H9 (cell line): Measurements from ENCODE around the gene RAD54L. TPM values are rescaled to one million over a fixed set of nuclear protein-coding genes. Genes with fewer than 3 reads are reported as not detected.

Experiments
- DNase-seq: peaks from one replicate; pipeline ENCODE4 v3.0.0-alpha.2; 2017
- H2AFZ ChIP-seq: one replicate; pipeline ENCODE4 v1.6.1; 2013; ENCODE audit warnings: mild to moderate bottlenecking, low read length, control low read depth, moderate library complexity
- H2AK5ac ChIP-seq: 2 replicates; pipeline ENCODE4 v1.6.1; 2013; ENCODE audit warnings: low read length, control low read depth, mixed read lengths; ENCODE audit not compliant: insufficient read length
- H2BK120ac ChIP-seq: one replicate; pipeline ENCODE4 v1.6.1; 2013; ENCODE audit warnings: low read depth, mild to moderate bottlenecking, low read length, control low read depth, inconsistent platforms; ENCODE audit not compliant: poor library complexity, severe bottlenecking
- H2BK12ac ChIP-seq: 2 replicates; pipeline ENCODE4 v1.6.1; 2013; ENCODE audit warnings: low read length, control low read depth, mixed read lengths, low read depth; ENCODE audit not compliant: insufficient read length
- H2BK15ac ChIP-seq: 2 replicates; pipeline ENCODE4 v1.6.1; 2013; ENCODE audit warnings: low read depth, low read length, control low read depth
- H2BK20ac ChIP-seq: one replicate; pipeline ENCODE4 v1.6.1; 2013; ENCODE audit warnings: low read depth, mild to moderate bottlenecking, low read length, control low read depth, inconsistent platforms; ENCODE audit not compliant: poor library complexity, severe bottlenecking
- H2BK5ac ChIP-seq: 2 replicates; pipeline ENCODE4 v1.6.1; 2013; ENCODE audit warnings: low read length, control low read depth, mixed read lengths; ENCODE audit not compliant: insufficient read length
- H3K14ac ChIP-seq: 2 replicates; pipeline ENCODE4 v1.6.1; 2013; ENCODE audit warnings: low read length, control low read depth; ENCODE audit not compliant: insufficient read depth
- H3K18ac ChIP-seq: 2 replicates; pipeline ENCODE4 v1.6.1; 2013; ENCODE audit warnings: low read depth, mild to moderate bottlenecking, mixed read lengths, low read length, control low read depth; ENCODE audit not compliant: insufficient read length
- H3K23ac ChIP-seq: 2 replicates; pipeline ENCODE4 v1.6.1; 2013; ENCODE audit warnings: low read length, control low read depth, mixed read lengths, low read depth; ENCODE audit not compliant: insufficient read length
- H3K23me2 ChIP-seq: 2 replicates; pipeline ENCODE4 v1.6.1; 2013; ENCODE audit warnings: low read depth, mild to moderate bottlenecking, mixed read lengths, low read length, control low read depth; ENCODE audit not compliant: insufficient read length, poor library complexity, severe bottlenecking
- H3K27ac ChIP-seq: 2 replicates; pipeline ENCODE4 v1.5.1; 2013; ENCODE audit warnings: low read length, control low read depth, mixed read lengths, low read depth; ENCODE audit not compliant: insufficient read length
- H3K27me3 ChIP-seq: 2 replicates; pipeline ENCODE4 v1.6.1; 2013; ENCODE audit warnings: low read length, control low read depth, inconsistent platforms; ENCODE audit not compliant: insufficient read depth
- H3K4ac ChIP-seq: 2 replicates; pipeline ENCODE4 v1.6.1; 2013; ENCODE audit warnings: low read depth, mild to moderate bottlenecking, control low read depth, inconsistent platforms, low read length, moderate library complexity
- H3K4me1 ChIP-seq: 2 replicates; pipeline ENCODE4 v1.6.1; 2013; ENCODE audit warnings: low read length, control low read depth, inconsistent platforms; ENCODE audit not compliant: insufficient read depth
- H3K4me2 ChIP-seq: 2 replicates; pipeline ENCODE4 v1.6.1; 2013; ENCODE audit warnings: low read length, control low read depth, mixed read lengths; ENCODE audit not compliant: insufficient read length, insufficient read depth
- H3K56ac ChIP-seq: 2 replicates; pipeline ENCODE4 v1.6.1; 2013; ENCODE audit warnings: low read depth, mild to moderate bottlenecking, mixed read lengths, low read length, control low read depth; ENCODE audit not compliant: insufficient read length
- H3K79me1 ChIP-seq: 2 replicates; pipeline ENCODE4 v1.6.1; 2013; ENCODE audit warnings: low read depth, mild to moderate bottlenecking, moderate library complexity, low read length, control low read depth, inconsistent platforms; ENCODE audit not compliant: insufficient read depth, poor library complexity, severe bottlenecking
- H3K79me2 ChIP-seq: 2 replicates; pipeline ENCODE4 v1.6.1; 2013; ENCODE audit warnings: low read length, control low read depth, inconsistent platforms; ENCODE audit not compliant: insufficient read depth
- H3K9ac ChIP-seq: 2 replicates; pipeline ENCODE4 v1.6.1; 2013; ENCODE audit warnings: low read length, control low read depth, mixed read lengths; ENCODE audit not compliant: insufficient read length; ENCODE audit errors: extremely low read depth
- H3K9me3 ChIP-seq: one replicate; pipeline ENCODE4 v1.6.1; 2013; ENCODE audit warnings: low read depth, low read length, inconsistent platforms; ENCODE audit not compliant: control insufficient read depth
- H3T11ph ChIP-seq: one replicate; pipeline ENCODE4 v1.6.1; 2013; ENCODE audit warnings: mild to moderate bottlenecking, low read length, control low read depth, inconsistent platforms
- H4K20me1 ChIP-seq: one replicate; pipeline ENCODE4 v1.6.1; 2013; ENCODE audit not compliant: control insufficient read depth, insufficient read length, insufficient read depth
- H4K5ac ChIP-seq: 2 replicates; pipeline ENCODE4 v1.6.1; 2013; ENCODE audit warnings: low read depth, mild to moderate bottlenecking, mixed read lengths, low read length, control low read depth; ENCODE audit not compliant: insufficient read length
- H4K8ac ChIP-seq: replicated peaks from 2 replicates; pipeline ENCODE4 v1.6.1; 2013; ENCODE audit warnings: low read length, control low read depth, mixed read lengths, low read depth; ENCODE audit not compliant: insufficient read length
- H4K91ac ChIP-seq: 2 replicates; pipeline ENCODE4 v1.6.1; 2013; ENCODE audit warnings: low read depth, mild to moderate bottlenecking, moderate library complexity, mixed read lengths, low read length, control low read depth; ENCODE audit not compliant: insufficient read length
- H3K27ac Mint-ChIP-seq, 3 experiments: 2 replicates in 2 of 3; 3 replicates in 1 of 3; pipeline ENCODE4 v1.8.0; 2020 to 2021; ENCODE audit warnings: mixed read lengths in 3 of 3, mild to moderate bottlenecking in 1 of 3, moderate library complexity in 1 of 3
- H3K27me3 Mint-ChIP-seq: 2 replicates; pipeline ENCODE4 v1.8.0; 2021; ENCODE audit warnings: low read depth, mild to moderate bottlenecking, moderate library complexity, mixed read lengths
- H3K36me3 Mint-ChIP-seq, 3 experiments: 2 replicates in 2 of 3; 3 replicates in 1 of 3; pipeline ENCODE4 v1.8.0; 2020 to 2021; ENCODE audit warnings: low read depth in 3 of 3, mixed read lengths in 3 of 3; ENCODE audit not compliant: insufficient read depth in 1 of 3
- H3K4me1 Mint-ChIP-seq, 2 experiments: 2 replicates each; pipeline ENCODE4 v1.8.0; 2020; ENCODE audit warnings: mixed read lengths in 2 of 2
- H3K4me3 Mint-ChIP-seq, 2 experiments: 2 replicates in 1 of 2; 3 replicates in 1 of 2; pipeline ENCODE4 v1.8.0; 2020 to 2021; ENCODE audit warnings: mild to moderate bottlenecking in 2 of 2, mixed read lengths in 2 of 2, moderate library complexity in 1 of 2
- H3K9me3 Mint-ChIP-seq, 2 experiments: 2 replicates in 1 of 2; 3 replicates in 1 of 2; pipeline ENCODE4 v1.8.0; 2020; ENCODE audit warnings: mild to moderate bottlenecking in 2 of 2, mixed read lengths in 2 of 2, moderate library complexity in 1 of 2
- WGBS: extraction: QIAGEN DNeasy Blood & Tissue Kit; methylation state at CpG from one replicate; pipeline ENCODE4 v1.1.7; 2013; ENCODE audit warnings: missing lambda C conversion rate, low lambda C conversion rate, mixed read lengths; ENCODE audit not compliant: insufficient read length; ENCODE audit errors: extremely low coverage; 5-methylcytosine and 5-hydroxymethylcytosine counted together
- total RNA-seq: library from RNA; stranded (reverse); gene quantifications from 2 replicates; pipeline ENCODE4 v1.2.1, GENCODE V29; 2021
- TF ChIP-seq, protein P1 (sequence below): fragments of 200-600 bp; sonication (generic); conservative IDR thresholded peaks from 3 replicates; pipeline ENCODE4 v1.8.0; 2021; ENCODE audit warnings: antibody characterized with exemption, mild to moderate bottlenecking

Gene RAD54L
- total RNA-seq, 1 experiment from 2014 or later = 43.4 TPM

DNA sequence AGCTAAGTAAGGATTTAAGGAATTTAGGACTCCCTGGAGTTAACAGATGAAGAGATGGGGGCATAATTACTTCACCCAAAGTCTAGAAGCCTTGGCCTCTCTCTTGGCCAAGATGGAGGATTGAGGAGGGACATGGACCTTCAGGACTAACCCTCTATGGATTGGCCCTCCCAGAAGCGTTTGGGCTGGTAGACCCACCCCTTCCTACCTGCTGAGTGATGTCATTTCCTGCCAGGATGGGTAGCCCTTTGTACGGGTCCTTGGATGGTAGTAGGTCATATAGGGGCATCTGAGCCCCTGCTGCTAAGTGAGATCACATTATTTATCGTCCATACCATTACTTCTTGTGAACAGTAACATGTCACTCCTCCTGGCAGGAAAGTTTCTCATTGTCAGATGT, 26.8 kb upstream of the RAD54L start:
- Histone ChIP-seq H2AFZ (no peak overlapping the region), H2BK5ac (no peak overlapping the region), H4K8ac (no peak overlapping the region), H3K9ac (no peak overlapping the region), H2BK15ac (no peak overlapping the region), H3T11ph (no peak overlapping the region), H4K20me1 (no peaks in the 10 kb centered on the region), H3K56ac (no peak overlapping the region), H3K27me3 (no peaks in the 10 kb centered on the region), H3K4me2 (no peak overlapping the region), H3K9me3 (no peaks in the 10 kb centered on the region), H3K14ac (no peak overlapping the region), H3K23me2 (no peaks in the 10 kb centered on the region), H3K27ac (no peak overlapping the region), H3K18ac (no peak overlapping the region), H3K4ac (no peak overlapping the region), H2BK120ac (no peak overlapping the region), H4K91ac (no peak overlapping the region), H3K4me1 (no peaks in the 10 kb centered on the region; the same call in 1 of the 2 replicates), H2AK5ac (no peak overlapping the region), H3K79me1 (no peaks in the 10 kb centered on the region), H2BK12ac (no peak overlapping the region), H3K79me2 (no peaks in the 10 kb centered on the region), H4K5ac (no peak overlapping the region), H3K23ac (no peak overlapping the region), H2BK20ac (no peak overlapping the region)
- H3K27ac Mint-ChIP-seq = no peak overlapping the region; a peak in 1 of 7 replicates
- peaks cover 0 to 14% (median 13%) of the 10 kb centered on the region in 3 experiments; a peak in 3 of 7 replicates for H3K36me3 Mint-ChIP-seq
- H3K4me1 Mint-ChIP-seq = peaks cover 31 to 37% of the 10 kb centered on the region in 2 experiments
- no peak for DNase-seq
- TF ChIP-seq, protein P1, sequence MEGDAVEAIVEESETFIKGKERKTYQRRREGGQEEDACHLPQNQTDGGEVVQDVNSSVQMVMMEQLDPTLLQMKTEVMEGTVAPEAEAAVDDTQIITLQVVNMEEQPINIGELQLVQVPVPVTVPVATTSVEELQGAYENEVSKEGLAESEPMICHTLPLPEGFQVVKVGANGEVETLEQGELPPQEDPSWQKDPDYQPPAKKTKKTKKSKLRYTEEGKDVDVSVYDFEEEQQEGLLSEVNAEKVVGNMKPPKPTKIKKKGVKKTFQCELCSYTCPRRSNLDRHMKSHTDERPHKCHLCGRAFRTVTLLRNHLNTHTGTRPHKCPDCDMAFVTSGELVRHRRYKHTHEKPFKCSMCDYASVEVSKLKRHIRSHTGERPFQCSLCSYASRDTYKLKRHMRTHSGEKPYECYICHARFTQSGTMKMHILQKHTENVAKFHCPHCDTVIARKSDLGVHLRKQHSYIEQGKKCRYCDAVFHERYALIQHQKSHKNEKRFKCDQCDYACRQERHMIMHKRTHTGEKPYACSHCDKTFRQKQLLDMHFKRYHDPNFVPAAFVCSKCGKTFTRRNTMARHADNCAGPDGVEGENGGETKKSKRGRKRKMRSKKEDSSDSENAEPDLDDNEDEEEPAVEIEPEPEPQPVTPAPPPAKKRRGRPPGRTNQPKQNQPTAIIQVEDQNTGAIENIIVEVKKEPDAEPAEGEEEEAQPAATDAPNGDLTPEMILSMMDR = no peak
- H3K4me3 Mint-ChIP-seq = no peak overlapping the region; a peak in 1 of 5 replicates
- no peaks in the 10 kb centered on the region for H3K27me3 Mint-ChIP-seq
- no CpG with 5 or more reads among the region's 3 CpGs for WGBS
- H3K9me3 Mint-ChIP-seq = no peaks in the 10 kb centered on the region
